Loucy (cell line): Measurements from ENCODE around the gene KCND1.
A peak's percentile ranks its signal among the peaks of the same experiment; 100 is the strongest.

ENCODE experiments used
- EZH2phosphoT487 ChIP-seq: fragments of 200-600 bp; IDR thresholded peaks from 2 replicates; pipeline ENCODE4 v1.6.1; 2018; ENCODE audit warnings: antibody characterized with exemption, mild to moderate bottlenecking, moderate library complexity, borderline replicate concordance
- TF ChIP-seq, protein P1 (sequence below): fragments of 200-600 bp; sonication (generic); conservative IDR thresholded peaks from 2 replicates; pipeline ENCODE4 v1.5.1; 2014; ENCODE audit warnings: mild to moderate bottlenecking, antibody characterized with exemption, low read length

DNA sequence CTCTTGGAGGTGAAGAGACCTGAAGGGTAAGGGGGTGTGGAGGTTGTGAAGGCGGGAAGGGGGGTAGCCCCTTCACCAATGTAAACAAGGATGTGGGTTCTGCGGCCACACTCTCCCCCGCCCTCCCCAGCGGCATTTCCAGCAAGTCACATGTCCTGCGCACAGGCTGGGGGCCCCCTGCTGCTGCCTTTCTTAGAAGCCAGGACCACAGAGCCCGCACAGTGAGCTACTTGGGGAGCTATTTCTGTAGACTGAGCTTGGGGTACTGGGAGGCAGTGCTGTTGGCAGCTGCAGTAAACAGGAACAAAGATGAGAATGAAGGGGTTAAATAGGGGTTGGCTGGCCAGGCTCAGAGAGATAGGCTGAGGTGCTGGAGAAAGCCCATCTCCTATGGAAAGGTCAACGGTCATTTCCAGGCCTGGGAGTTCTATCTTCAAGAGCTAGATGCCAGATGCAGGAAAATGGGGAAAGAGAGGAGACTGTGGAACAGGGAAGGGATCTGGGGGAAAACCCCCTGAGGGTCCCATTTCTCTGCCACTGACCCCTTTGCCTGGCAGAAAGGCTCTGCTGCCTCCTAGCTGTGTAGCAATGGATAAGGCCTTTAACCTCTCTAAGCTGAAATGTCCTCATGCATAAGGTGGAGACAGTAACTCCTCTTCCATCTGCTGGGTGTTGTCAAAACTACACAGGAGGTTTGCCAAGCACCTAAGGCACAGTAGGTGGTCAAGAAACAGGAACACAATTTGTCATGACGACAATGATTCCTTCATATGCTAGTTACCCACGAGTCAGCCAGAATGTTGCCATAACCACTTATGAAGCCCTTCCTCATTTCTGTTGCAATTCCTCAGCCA is 34.4 kb downstream of the KCND1 start:
- TF ChIP-seq, protein P1, sequence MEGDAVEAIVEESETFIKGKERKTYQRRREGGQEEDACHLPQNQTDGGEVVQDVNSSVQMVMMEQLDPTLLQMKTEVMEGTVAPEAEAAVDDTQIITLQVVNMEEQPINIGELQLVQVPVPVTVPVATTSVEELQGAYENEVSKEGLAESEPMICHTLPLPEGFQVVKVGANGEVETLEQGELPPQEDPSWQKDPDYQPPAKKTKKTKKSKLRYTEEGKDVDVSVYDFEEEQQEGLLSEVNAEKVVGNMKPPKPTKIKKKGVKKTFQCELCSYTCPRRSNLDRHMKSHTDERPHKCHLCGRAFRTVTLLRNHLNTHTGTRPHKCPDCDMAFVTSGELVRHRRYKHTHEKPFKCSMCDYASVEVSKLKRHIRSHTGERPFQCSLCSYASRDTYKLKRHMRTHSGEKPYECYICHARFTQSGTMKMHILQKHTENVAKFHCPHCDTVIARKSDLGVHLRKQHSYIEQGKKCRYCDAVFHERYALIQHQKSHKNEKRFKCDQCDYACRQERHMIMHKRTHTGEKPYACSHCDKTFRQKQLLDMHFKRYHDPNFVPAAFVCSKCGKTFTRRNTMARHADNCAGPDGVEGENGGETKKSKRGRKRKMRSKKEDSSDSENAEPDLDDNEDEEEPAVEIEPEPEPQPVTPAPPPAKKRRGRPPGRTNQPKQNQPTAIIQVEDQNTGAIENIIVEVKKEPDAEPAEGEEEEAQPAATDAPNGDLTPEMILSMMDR: peak; percentile 24; the same call in 1 of the 2 replicates
- TF ChIP-seq EZH2phosphoT487: no peak
